ENCODE data around the gene KLHDC8A.

DNA sequence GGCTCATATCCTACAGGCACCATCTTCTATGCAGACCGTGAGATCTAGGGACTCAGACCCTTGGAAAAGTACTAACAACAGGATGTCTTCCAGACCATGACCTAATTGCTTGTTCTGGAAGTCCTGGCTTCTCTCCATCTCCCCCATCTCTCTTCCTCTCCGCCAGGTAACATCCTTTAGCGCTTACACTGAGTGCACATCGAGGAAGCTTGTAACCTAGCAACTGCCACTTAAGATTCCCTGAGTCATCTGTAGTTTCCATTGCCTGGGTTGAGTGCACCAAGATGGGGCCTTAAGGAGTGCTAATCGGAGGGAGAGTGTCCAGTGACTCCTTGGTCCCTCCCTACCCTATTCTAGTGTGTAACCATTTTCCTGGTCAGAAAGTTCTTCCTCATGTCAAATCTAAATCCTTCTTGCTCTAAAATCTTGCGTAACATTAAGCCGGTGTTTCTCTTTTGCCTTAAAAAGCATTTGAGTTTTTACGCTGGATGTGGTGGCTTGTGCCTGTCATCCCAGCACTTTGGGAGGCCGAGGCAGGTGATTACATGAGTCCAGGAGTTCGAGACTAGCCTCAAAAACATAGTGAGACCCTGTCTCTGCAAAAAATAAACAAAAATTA, 9.7 kb downstream of the KLHDC8A start:
- no peak for TF ChIP-seq POLR2A (IDR thresholded peaks at IDR 0.05; ENCODE audit: low read depth)
- TF ChIP-seq, protein P1, sequence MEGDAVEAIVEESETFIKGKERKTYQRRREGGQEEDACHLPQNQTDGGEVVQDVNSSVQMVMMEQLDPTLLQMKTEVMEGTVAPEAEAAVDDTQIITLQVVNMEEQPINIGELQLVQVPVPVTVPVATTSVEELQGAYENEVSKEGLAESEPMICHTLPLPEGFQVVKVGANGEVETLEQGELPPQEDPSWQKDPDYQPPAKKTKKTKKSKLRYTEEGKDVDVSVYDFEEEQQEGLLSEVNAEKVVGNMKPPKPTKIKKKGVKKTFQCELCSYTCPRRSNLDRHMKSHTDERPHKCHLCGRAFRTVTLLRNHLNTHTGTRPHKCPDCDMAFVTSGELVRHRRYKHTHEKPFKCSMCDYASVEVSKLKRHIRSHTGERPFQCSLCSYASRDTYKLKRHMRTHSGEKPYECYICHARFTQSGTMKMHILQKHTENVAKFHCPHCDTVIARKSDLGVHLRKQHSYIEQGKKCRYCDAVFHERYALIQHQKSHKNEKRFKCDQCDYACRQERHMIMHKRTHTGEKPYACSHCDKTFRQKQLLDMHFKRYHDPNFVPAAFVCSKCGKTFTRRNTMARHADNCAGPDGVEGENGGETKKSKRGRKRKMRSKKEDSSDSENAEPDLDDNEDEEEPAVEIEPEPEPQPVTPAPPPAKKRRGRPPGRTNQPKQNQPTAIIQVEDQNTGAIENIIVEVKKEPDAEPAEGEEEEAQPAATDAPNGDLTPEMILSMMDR (IDR thresholded peaks at IDR 0.05), result no peak
